Measurements from ENCODE around the gene CBFA2T3.

GRCh38 chr16:88920618-88921590 is 56.1 kb downstream of the CBFA2T3 start:
- TF ChIP-seq SMC3 (IDR thresholded peaks at IDR 0.05; ENCODE audit: low read length) (no peak), HDAC2 (CRISPR knock-in tag; IDR thresholded peaks at IDR 0.05) (no peak), NCOA1 (CRISPR knock-in tag; IDR thresholded peaks at IDR 0.05) (no peak), SAFB2 (CRISPR knock-in tag; IDR thresholded peaks at IDR 0.05; ENCODE audit: borderline replicate concordance, low read depth) (no peak), SNAPC2 (CRISPR knock-in tag; IDR thresholded peaks at IDR 0.05) (no peak), TBL1XR1 (IDR thresholded peaks at IDR 0.05; ENCODE audit: borderline replicate concordance, low read length, partially characterized antibody) (no peak), CTCF (CRISPR knock-in tag; IDR thresholded peaks at IDR 0.05) (no peak), BORCS8-MEF2B (CRISPR knock-in tag; IDR thresholded peaks at IDR 0.05) (no peak)

Measured in HepG2 (cell line).